GM21528 (cell line): ENCODE results near the gene RAB44.

Source experiments
- ATAC-seq: cut with Tn5 transposase; IDR thresholded peaks from one replicate; pipeline ENCODE4 v1.9.1; 2021; ENCODE audit warnings: mild to moderate bottlenecking, moderate library complexity; ENCODE audit not compliant: unreplicated experiment, low FRiP score

The RAB44 gene

GRCh38 chr6:36666826-36667591 lies 30.6 kb upstream of the RAB44 start:
- ATAC-seq: no peak

- ATAC-seq: no peak
These were observed 29.0 kb upstream of the RAB44 start for GRCh38 chr6:36668591-36668990.

- ATAC-seq: no peak
These were observed 28.6 kb upstream of the RAB44 start for GRCh38 chr6:36669002-36669401.

GRCh38 chr6:36670271-36670670 lies 27.4 kb upstream of the RAB44 start:
- ATAC-seq: no peak

GRCh38 chr6:36671687-36672375 lies 25.8 kb upstream of the RAB44 start:
- no peak for ATAC-seq

- no peak for ATAC-seq
These were observed 23.7 kb upstream of the RAB44 start for GRCh38 chr6:36673882-36674281.

GRCh38 chr6:36674942-36675341 lies 22.7 kb upstream of the RAB44 start:
- no peak for ATAC-seq

- ATAC-seq: no peak
These were observed 21.2 kb upstream of the RAB44 start for GRCh38 chr6:36676141-36677058.

- ATAC-seq: no peak
These were observed 20.4 kb upstream of the RAB44 start for GRCh38 chr6:36677059-36677749.

- ATAC-seq: no peak
These were observed 19.7 kb upstream of the RAB44 start for GRCh38 chr6:36677753-36678487.

GRCh38 chr6:36678488-36679042 lies 19.1 kb upstream of the RAB44 start, which contains the start of gene CDKN1A:
TSS of gene CDKN1A (plus strand) at chr6:36678714. CDS start at chr6:36684102, 5,388 bp downstream.
- ATAC-seq: peak; percentile 46

GRCh38 chr6:36679043-36679833 lies 18.4 kb upstream of the RAB44 start:
- no peak for ATAC-seq

- no peak for ATAC-seq
These were observed 15.1 kb upstream of the RAB44 start for GRCh38 chr6:36682328-36683144.

GRCh38 chr6:36683145-36683655 lies 14.4 kb upstream of the RAB44 start:
- no peak for ATAC-seq

- ATAC-seq: no peak
These were observed 13.8 kb upstream of the RAB44 start for GRCh38 chr6:36683656-36684446.

GRCh38 chr6:36684447-36684812 lies 13.2 kb upstream of the RAB44 start:
- no peak for ATAC-seq
